Type B pancreatic cell (in vitro differentiated cells): Measurements from ENCODE around the gene AGXT. TPM values are rescaled to one million over a fixed set of nuclear protein-coding genes. Genes with fewer than 3 reads are reported as not detected.

Experiments used
- DNase-seq: peaks from one replicate; pipeline ENCODE4 v3.0.0; 2021; ENCODE audit warnings: mixed read lengths; ENCODE audit not compliant: unreplicated experiment; ENCODE audit errors: extremely low spot score
- H3K27ac Mint-ChIP-seq: 2 replicates; pipeline ENCODE4 v1.8.0; 2021; ENCODE audit warnings: mild to moderate bottlenecking, mixed read lengths
- H3K27me3 Mint-ChIP-seq: 2 replicates; pipeline ENCODE4 v1.8.0; 2021; ENCODE audit warnings: mixed read lengths
- H3K36me3 Mint-ChIP-seq: 2 replicates; pipeline ENCODE4 v1.8.0; 2021; ENCODE audit warnings: mixed read lengths
- H3K4me1 Mint-ChIP-seq: one replicate; pipeline ENCODE4 v1.8.0; 2021; ENCODE audit warnings: mixed read lengths; ENCODE audit not compliant: unreplicated experiment
- H3K4me3 Mint-ChIP-seq: 2 replicates; pipeline ENCODE4 v1.8.0; 2021; ENCODE audit warnings: mild to moderate bottlenecking, mixed read lengths
- H3K9me3 Mint-ChIP-seq: 2 replicates; pipeline ENCODE4 v1.8.0; 2021; ENCODE audit warnings: mixed read lengths
- CTCF ChIP-seq: fragments of 200-600 bp; sonication (generic); conservative IDR thresholded peaks from 2 replicates; pipeline ENCODE4 v1.5.0; 2021; ENCODE audit warnings: antibody characterized with exemption, mild to moderate bottlenecking
- total RNA-seq: library from RNA; stranded (reverse); gene quantifications from 2 replicates; pipeline ENCODE4 v1.2.1, GENCODE V29; 2021; ENCODE audit warnings: low replicate concordance

Gene AGXT
- total RNA-seq, 1 donor from 2014 or later: 0.51 TPM

GRCh38 chr2:240889601-240890560 lies 21.3 kb downstream of the AGXT start:
- no peak for DNase-seq
- no peak for TF ChIP-seq CTCF
- Mint-ChIP-seq H3K4me3 (no peak overlapping the region), H3K27ac (no peak overlapping the region), H3K4me1 (peaks cover 9% of the 10 kb centered on the region), H3K36me3 (peaks cover 5% of the 10 kb centered on the region), H3K27me3 (no peaks in the 10 kb centered on the region), H3K9me3 (no peaks in the 10 kb centered on the region)

GRCh38 chr2:240890691-240891090 lies 22.1 kb downstream of the AGXT start:
- no peak for TF ChIP-seq CTCF
- no peaks in the 10 kb centered on the region for H3K9me3 Mint-ChIP-seq
- H3K27me3 Mint-ChIP-seq: no peaks in the 10 kb centered on the region
- H3K4me3 Mint-ChIP-seq: no peak overlapping the region
- peaks cover 9% of the 10 kb centered on the region for H3K4me1 Mint-ChIP-seq
- no peak overlapping the region for H3K27ac Mint-ChIP-seq
- H3K36me3 Mint-ChIP-seq: peaks cover 5% of the 10 kb centered on the region
- no peak for DNase-seq

DNA sequence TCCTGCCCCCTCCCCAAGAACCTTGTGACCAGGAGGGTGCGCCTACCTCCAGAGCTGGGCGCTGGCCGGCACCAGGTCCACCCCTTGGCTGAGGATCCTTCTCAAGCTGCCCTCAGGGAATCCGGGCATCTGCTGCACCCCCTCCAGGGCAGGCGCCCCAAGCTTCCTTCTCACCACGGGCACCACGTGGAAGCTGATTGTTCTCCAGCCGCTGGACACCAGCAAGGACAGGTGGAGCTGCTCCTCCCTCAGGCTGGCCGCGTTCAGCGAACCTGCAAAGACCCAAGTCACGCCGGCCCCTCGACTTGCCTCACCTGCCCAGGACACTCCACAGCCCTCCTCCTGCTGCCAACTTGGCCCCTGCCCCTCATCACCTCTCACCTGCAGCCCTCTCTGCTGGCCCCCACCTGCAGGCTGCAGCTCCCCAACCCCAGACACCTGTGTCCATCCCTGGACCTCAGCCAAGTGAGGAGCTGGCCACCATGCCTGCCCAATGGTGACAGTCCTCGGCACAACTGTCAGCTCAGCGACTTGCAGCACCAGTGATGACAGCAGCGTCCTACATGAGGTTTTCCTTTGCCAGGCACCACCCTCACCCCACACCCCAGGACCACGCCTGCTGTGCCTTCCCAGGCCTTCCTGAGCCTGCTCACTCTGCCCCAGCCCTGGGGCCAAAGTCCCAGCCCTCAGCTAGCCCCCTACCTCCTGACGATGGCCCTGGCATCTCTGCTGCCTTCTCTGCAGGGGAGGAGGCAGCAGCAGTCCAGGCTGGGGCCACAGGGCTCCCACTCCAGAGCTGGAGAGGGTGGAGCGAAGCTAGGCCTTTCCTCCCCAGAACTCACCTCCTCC lies 23.1 kb downstream of the AGXT start:
- Mint-ChIP-seq H3K4me1 (peaks cover 3% of the 10 kb centered on the region), H3K27ac (no peak overlapping the region), H3K4me3 (peak overlapping the region; percentile 25), H3K27me3 (no peaks in the 10 kb centered on the region), H3K36me3 (no peaks in the 10 kb centered on the region), H3K9me3 (no peaks in the 10 kb centered on the region)
- no peak for DNase-seq
- TF ChIP-seq CTCF: no peak

DNA sequence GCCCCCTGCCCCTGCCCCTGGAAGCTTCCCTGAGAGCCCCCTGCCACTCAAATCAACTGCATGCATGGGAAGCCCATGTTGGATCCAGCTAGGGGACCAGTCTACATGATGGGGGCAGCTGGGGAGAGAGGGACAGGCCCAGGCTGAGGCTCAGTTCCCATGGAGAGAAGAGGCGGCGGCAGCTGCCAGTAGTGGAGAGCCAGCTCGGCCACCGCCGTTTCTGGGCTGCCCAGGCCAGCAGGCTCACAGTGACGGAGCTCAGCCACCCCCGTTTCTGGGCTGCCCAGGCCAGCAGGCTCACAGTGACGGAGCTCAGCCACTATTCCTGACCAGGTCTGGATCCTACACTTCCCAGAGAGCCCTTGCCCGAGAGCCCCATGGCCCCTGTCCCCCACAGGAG lies 23.7 kb downstream of the AGXT start:
- no peaks in the 10 kb centered on the region for H3K27me3 Mint-ChIP-seq
- H3K9me3 Mint-ChIP-seq: no peaks in the 10 kb centered on the region
- H3K27ac Mint-ChIP-seq: no peak overlapping the region
- H3K4me3 Mint-ChIP-seq: peak overlapping the region; percentile 47
- no peak for DNase-seq
- peaks cover 3% of the 10 kb centered on the region for H3K4me1 Mint-ChIP-seq
- H3K36me3 Mint-ChIP-seq: no peaks in the 10 kb centered on the region
- TF ChIP-seq CTCF: no peak

DNA sequence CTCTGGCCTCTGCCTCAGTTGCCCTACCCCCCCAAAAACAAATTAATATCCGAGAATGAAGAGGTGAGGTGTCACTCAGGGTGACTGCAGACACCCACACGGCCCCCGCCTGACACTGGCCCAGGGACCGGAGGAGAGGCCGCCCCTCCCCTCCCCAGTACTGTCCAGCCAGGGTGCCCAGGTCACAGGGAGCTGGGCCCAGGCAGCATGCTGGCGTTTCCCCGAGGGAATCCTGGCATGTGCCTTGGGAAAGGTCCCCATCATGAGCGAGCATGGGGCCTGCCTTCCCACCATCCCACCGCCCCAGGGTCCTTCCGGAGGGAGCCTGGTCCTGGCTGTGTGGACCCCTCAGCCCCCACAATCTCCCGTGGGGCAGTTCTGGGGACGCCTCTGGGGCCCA lies 24.3 kb downstream of the AGXT start:
- H3K4me3 Mint-ChIP-seq: no peak overlapping the region
- TF ChIP-seq CTCF: no peak
- H3K9me3 Mint-ChIP-seq: no peaks in the 10 kb centered on the region
- H3K4me1 Mint-ChIP-seq: peaks cover 3% of the 10 kb centered on the region
- no peak for DNase-seq
- no peaks in the 10 kb centered on the region for H3K27me3 Mint-ChIP-seq
- H3K27ac Mint-ChIP-seq: no peak overlapping the region
- no peaks in the 10 kb centered on the region for H3K36me3 Mint-ChIP-seq
